Astrocyte of the spinal cord (primary cell): ENCODE measurements around the gene GRM7.
A peak's percentile ranks its signal among the peaks of the same experiment; 100 is the strongest.

Experiments
- DNase-seq: peaks from one replicate; pipeline ENCODE4 v3.0.0; 2011; ENCODE audit warnings: low read depth, low spot score
- H3K4me3 ChIP-seq: 2 replicates; pipeline ENCODE4 v1.5.1; 2011; ENCODE audit warnings: low read depth, mild to moderate bottlenecking, low read length, moderate library complexity
- CTCF ChIP-seq: IDR thresholded peaks from 2 replicates; pipeline ENCODE4 v1.5.1; 2012; ENCODE audit warnings: low read depth, mild to moderate bottlenecking, low read length, inconsistent platforms
- in situ Hi-C: cut with HindIII; loops from 2 replicates; pipeline ENCODE4 v1.10.0; 2017; ENCODE audit warnings: low sequenced_read_pairs

The GRM7 gene

DNA sequence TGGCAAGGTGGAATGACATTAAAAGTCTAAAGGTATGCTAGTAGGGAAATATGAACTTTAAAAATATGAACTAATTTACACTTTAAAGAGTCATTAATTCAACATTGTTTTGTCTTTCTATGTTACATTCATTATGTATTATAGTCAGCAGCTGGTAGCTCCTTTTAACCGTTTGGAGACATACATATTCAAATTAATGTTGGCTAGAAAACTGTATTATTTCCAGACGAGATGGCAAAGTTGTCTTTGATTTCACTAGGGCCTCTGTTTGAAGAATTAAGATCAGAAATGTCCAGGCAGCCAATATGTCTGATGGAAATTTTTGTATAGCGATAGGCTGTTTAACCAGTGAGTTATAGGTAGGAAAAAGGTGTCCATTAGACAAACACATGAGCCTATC lies 817.6 kb downstream of the GRM7 start:
- TF ChIP-seq CTCF: no peak
- no peak overlapping the region for H3K4me3 ChIP-seq
- no peak for DNase-seq
- in situ Hi-C loops: no loop called here

DNA sequence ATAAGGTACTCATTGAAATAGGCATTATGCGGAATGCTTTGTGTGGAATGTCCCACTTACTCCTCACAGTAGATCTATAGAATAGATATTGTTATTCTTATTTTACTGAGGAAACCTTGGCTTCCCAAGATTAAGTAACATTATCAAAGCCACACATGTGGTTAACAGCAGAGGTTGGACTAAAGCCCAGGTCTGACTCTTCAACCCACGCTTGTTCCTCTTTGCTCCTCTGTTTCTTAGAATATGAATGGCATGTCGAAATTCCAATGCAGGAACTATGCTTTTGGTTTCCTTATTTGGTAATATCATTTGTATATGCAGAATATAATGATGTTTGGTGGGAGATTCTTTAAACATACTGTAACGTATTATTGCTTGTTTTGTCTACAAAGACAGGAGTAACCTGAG lies 821.9 kb downstream of the GRM7 start:
- TF ChIP-seq CTCF: no peak
- H3K4me3 ChIP-seq: no peak overlapping the region
- peak; percentile 97 for DNase-seq
- in situ Hi-C loops: no loop called here

- no peak for TF ChIP-seq CTCF
- no peak for DNase-seq
- in situ Hi-C loops: no loop called here
- H3K4me3 ChIP-seq: no peak overlapping the region
Measured at GRCh38 chr3:7683426-7683825, 822.5 kb downstream of the GRM7 start.

DNA sequence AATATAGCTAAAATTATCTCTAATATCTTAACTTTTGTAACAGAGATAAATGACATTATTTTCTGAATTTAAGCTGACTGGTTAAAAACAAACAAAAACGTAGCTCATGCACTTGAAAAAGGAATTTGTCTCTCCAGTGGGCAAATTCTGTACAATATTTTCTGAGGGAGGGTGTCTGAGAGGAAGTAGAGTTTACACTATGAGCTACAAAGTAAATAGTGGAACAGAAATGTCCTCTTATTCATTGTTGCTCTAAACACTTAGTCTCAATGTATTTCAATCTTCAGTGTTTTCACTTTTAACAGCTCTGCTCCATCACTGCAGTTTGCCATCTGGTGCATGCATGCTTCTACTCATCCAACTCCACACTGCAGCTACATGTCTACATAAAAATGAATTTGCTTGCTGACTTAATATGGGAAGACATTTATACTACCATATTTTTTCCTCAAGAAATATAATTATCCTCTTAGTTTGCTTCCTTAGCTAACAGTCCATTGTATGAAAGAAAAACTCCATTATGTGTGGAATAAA lies 823.3 kb downstream of the GRM7 start:
- no peak for TF ChIP-seq CTCF
- DNase-seq: peak; percentile 16
- no peak overlapping the region for H3K4me3 ChIP-seq
- in situ Hi-C loops: no loop called here

- in situ Hi-C loops: no loop called here
- TF ChIP-seq CTCF: no peak
- DNase-seq: no peak
Measured at GRCh38 chr3:7687428-7688147, 826.7 kb downstream of the GRM7 start.

DNA sequence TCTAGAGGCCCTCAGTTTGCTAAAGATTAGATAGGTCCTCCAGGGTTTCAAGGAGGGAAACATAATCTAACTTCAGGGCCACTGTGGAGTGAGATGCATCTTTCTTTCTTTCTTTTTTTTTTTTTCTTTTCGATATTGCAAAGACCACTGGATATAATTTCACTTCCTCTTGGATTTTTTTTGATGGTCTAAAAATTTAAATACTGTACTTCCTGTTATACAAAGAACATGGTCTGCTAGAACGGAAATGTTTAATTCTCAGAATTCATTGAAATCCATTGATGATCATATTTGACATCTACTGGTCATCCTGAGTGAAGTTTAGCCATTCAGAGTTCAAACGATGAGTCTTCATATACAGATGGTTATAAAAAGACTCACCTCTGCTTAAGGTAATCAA lies 832.0 kb downstream of the GRM7 start:
- no peak overlapping the region for H3K4me3 ChIP-seq
- in situ Hi-C loops: no loop called here
- no peak for TF ChIP-seq CTCF

More at GRCh38 chr3:7687428-7688147, 826.7 kb downstream of the GRM7 start:
- H3K4me3 ChIP-seq: no peak overlapping the region

More for the DNA sequence above, 832.0 kb downstream of the GRM7 start:
- DNase-seq: no peak
